ENCODE measurements around the gene PTAR1.

The PTAR1 gene

DNA sequence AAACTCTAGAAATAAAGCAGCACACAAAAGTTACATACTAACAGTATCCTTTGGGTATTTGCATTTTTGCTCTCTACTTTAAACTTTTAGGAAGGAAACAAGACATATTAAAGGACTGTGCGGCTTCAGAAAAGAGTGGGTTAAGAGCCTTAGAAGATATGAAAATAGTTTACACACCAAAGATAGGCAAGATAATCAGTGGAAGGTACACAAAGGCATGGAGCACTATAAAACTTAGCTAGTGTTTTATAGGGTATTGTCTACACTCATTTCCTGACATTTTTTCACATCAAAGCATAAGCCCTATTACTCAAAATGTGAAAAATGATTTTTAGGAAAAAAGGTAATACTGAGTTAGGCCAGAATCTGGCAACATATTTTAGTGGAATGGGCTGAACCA is 44.0 kb downstream of the PTAR1 start:
- Histone ChIP-seq H3K36me3 (ENCODE audit: control insufficient read depth in 4 of 4, insufficient read depth in 4 of 4, low read length in 3 of 4) (peaks cover 11 to 32% (median 20%) of the 10 kb centered on the region in 4 experiments), H3K4me1 (ENCODE audit: control extremely low read depth in 1 of 4, control insufficient read depth in 4 of 4, insufficient read depth in 4 of 4, low read length in 3 of 4) (no peaks in the 10 kb centered on the region), H3K4me3 (ENCODE audit: control insufficient read depth in 1 of 7, extremely low read depth in 1 of 7, insufficient read depth in 4 of 7, low read depth in 2 of 7, low read length in 6 of 7) (no peak overlapping the region), H3K27ac (ENCODE audit: insufficient read depth in 1 of 2, low read depth in 1 of 2, low read length in 2 of 2, poor library complexity in 1 of 2, severe bottlenecking in 2 of 2) (no peak overlapping the region), H3K9me3 (ENCODE audit: control extremely low read depth in 1 of 5, control insufficient read depth in 4 of 5, insufficient read depth in 2 of 5, low read depth in 1 of 5, low read length in 4 of 5) (peaks cover 0 to 3% (median 1%) of the 10 kb centered on the region in 5 experiments), H3K27me3 (replicated peaks in 2 of 5; ENCODE audit: control insufficient read depth in 4 of 5, insufficient read depth in 5 of 5, low read length in 4 of 5) (no peaks in the 10 kb centered on the region)
- no CpG with 5 or more reads among the region's 1 CpG for WGBS (ENCODE audit: insufficient coverage)
- DNase-seq, result no peak
- ChIA-PET CTCF (no interaction called here), POLR2A (no interaction called here)

DNA sequence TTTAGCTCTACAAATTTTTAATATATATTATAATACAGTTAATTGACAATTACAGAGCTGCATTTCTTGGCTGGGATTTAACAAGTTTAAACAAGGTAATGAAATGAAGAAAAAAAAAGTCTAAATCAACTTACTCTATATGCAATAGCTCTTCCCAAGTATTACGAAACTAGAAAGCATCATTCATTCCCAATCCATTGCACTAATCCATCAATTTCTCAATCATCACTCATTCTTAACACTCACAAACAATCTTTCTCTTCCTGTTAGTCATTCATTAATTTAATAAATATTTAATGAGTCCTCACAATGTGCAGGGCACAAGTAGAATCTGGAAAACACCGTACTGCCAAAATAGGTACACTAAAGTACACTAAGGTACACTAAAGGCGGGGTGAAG is 44.7 kb downstream of the PTAR1 start:
- Histone ChIP-seq H3K36me3 (ENCODE audit: control insufficient read depth in 4 of 4, insufficient read depth in 4 of 4, low read length in 3 of 4) (peaks cover 9 to 25% (median 20%) of the 10 kb centered on the region in 4 experiments), H3K27ac (ENCODE audit: insufficient read depth in 1 of 2, low read depth in 1 of 2, low read length in 2 of 2, poor library complexity in 1 of 2, severe bottlenecking in 2 of 2) (no peak overlapping the region), H3K4me3 (ENCODE audit: control insufficient read depth in 1 of 7, extremely low read depth in 1 of 7, insufficient read depth in 4 of 7, low read depth in 2 of 7, low read length in 6 of 7) (no peak overlapping the region), H3K4me1 (ENCODE audit: control extremely low read depth in 1 of 4, control insufficient read depth in 4 of 4, insufficient read depth in 4 of 4, low read length in 3 of 4) (no peaks in the 10 kb centered on the region), H3K27me3 (replicated peaks in 2 of 5; ENCODE audit: control insufficient read depth in 4 of 5, insufficient read depth in 5 of 5, low read length in 4 of 5) (no peaks in the 10 kb centered on the region), H3K9me3 (ENCODE audit: control extremely low read depth in 1 of 5, control insufficient read depth in 4 of 5, insufficient read depth in 2 of 5, low read depth in 1 of 5, low read length in 4 of 5) (peaks cover 0 to 1% (median 0%) of the 10 kb centered on the region in 5 experiments)
- ChIA-PET POLR2A (no interaction called here), CTCF (no interaction called here)
- WGBS (ENCODE audit: insufficient coverage), result 100% methylated on average over 1 of the region's 3 CpGs
- DNase-seq, result no peak

DNA sequence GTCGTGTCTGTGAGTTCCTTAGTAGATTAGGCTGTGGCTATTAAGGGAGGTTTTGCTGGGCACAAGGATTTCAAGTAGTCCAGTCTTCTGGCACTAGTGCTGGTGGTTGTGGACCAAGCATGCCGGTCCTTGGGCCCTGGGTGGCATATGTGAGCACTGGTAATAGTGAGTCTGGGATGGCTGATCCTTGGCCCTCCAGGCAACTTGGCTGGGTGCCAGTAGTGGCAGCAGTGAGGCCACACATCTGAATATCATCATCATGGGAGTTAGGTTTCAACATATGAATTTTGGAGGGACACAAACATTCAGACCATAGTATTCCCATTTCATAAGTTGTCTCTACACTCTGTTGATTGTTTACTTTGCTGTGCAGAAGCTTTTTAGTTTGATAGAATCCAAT is 62.3 kb downstream of the PTAR1 start:
- DNase-seq, result no peak
- Histone ChIP-seq H3K27me3 (replicated peaks in 2 of 5; ENCODE audit: control insufficient read depth in 4 of 5, insufficient read depth in 5 of 5, low read length in 4 of 5) (no peaks in the 10 kb centered on the region), H3K9me3 (ENCODE audit: control extremely low read depth in 1 of 5, control insufficient read depth in 4 of 5, insufficient read depth in 2 of 5, low read depth in 1 of 5, low read length in 4 of 5) (peaks cover 2 to 40% (median 8%) of the 10 kb centered on the region in 5 experiments), H3K36me3 (ENCODE audit: control insufficient read depth in 4 of 4, insufficient read depth in 4 of 4, low read length in 3 of 4) (no peaks in the 10 kb centered on the region), H3K4me3 (ENCODE audit: control insufficient read depth in 1 of 7, extremely low read depth in 1 of 7, insufficient read depth in 4 of 7, low read depth in 2 of 7, low read length in 6 of 7) (no peak overlapping the region), H3K27ac (ENCODE audit: insufficient read depth in 1 of 2, low read depth in 1 of 2, low read length in 2 of 2, poor library complexity in 1 of 2, severe bottlenecking in 2 of 2) (no peak overlapping the region), H3K4me1 (ENCODE audit: control extremely low read depth in 1 of 4, control insufficient read depth in 4 of 4, insufficient read depth in 4 of 4, low read length in 3 of 4) (no peaks in the 10 kb centered on the region)
- CTCF ChIA-PET, result no interaction called here
- POLR2A ChIA-PET, result no interaction called here
- WGBS (ENCODE audit: insufficient coverage), result no CpG with 5 or more reads among the region's 2 CpGs

DNA sequence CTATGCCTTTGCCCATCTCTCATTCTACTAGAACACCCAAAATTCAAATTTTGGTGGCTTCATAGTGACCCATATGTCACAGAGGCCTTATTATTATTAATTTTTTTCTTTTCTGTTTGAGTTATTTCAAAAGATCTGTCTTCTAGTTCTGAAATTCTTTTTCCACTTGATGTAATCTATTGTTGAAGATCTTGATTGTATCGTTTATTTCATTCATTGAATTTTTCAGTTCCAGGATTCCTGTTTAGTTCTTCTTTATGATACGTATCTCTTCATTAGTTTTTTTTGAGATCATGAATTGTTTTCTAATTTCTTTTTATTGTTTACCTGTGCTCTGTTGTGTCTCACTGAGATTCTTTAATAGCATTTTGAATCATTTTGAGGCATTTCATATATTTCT is 63.0 kb downstream of the PTAR1 start:
- peak in 2 of 3 donors; percentile 7 to 14 for DNase-seq
- no CpG with 5 or more reads among the region's 2 CpGs for WGBS (ENCODE audit: insufficient coverage)

DNA sequence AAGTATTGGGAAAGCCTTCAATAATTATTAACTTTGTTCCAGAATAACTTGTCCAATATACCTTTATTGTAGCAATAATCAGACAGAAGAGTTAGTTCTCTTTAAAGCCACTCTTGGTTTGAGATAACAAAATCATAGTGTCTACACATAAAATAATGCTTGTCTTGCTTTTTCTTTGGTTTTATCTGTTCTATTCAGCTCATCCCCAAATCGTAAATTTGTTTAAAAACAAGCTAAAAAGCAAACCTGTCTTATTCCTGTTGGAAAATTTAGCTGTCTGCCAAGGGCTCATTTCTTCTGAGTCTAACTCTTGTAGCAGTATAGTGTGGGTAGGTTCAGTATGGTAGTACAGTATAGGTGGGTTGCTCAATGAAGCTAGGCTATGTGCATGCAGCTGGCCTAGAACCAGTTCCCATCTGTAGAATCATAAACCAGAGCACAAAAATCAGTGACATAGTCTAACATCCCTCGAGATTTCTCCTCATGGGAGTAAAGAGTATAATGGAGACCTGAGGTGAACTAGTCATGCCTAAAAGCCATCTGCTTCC is 69.7 kb downstream of the PTAR1 start:
- no peak for DNase-seq
- 100% methylated on average over 1 of the region's 2 CpGs for WGBS (ENCODE audit: insufficient coverage)
- H3K36me3 ChIP-seq (ENCODE audit: control insufficient read depth in 4 of 4, insufficient read depth in 4 of 4, low read length in 3 of 4), result no peaks in the 10 kb centered on the region
- peaks cover 0 to 3% (median 0%) of the 10 kb centered on the region in 5 experiments for H3K9me3 ChIP-seq (ENCODE audit: control extremely low read depth in 1 of 5, control insufficient read depth in 4 of 5, insufficient read depth in 2 of 5, low read depth in 1 of 5, low read length in 4 of 5)
- no peaks in the 10 kb centered on the region for H3K4me1 ChIP-seq (ENCODE audit: control extremely low read depth in 1 of 4, control insufficient read depth in 4 of 4, insufficient read depth in 4 of 4, low read length in 3 of 4)
- H3K27me3 ChIP-seq (replicated peaks in 2 of 5; ENCODE audit: control insufficient read depth in 4 of 5, insufficient read depth in 5 of 5, low read length in 4 of 5), result no peaks in the 10 kb centered on the region
- no peak overlapping the region for H3K27ac ChIP-seq (ENCODE audit: insufficient read depth in 1 of 2, low read depth in 1 of 2, low read length in 2 of 2, poor library complexity in 1 of 2, severe bottlenecking in 2 of 2)
- H3K4me3 ChIP-seq (ENCODE audit: control insufficient read depth in 1 of 7, extremely low read depth in 1 of 7, insufficient read depth in 4 of 7, low read depth in 2 of 7, low read length in 6 of 7), result no peak overlapping the region
- ChIA-PET CTCF (interaction anchor here (0.6 to 1.0 kb wide), 2 partner anchors 13 to 16 kb away, joined by 3 read pairs; no protein-coding TSS in a partner anchor), POLR2A (no interaction called here)

More for the DNA sequence above, 63.0 kb downstream of the PTAR1 start:
- Histone ChIP-seq H3K36me3 (ENCODE audit: control insufficient read depth in 4 of 4, insufficient read depth in 4 of 4, low read length in 3 of 4) (no peaks in the 10 kb centered on the region), H3K9me3 (ENCODE audit: control extremely low read depth in 1 of 5, control insufficient read depth in 4 of 5, insufficient read depth in 2 of 5, low read depth in 1 of 5, low read length in 4 of 5) (peaks cover 2 to 39% (median 5%) of the 10 kb centered on the region in 5 experiments), H3K27ac (ENCODE audit: insufficient read depth in 1 of 2, low read depth in 1 of 2, low read length in 2 of 2, poor library complexity in 1 of 2, severe bottlenecking in 2 of 2) (no peak overlapping the region), H3K27me3 (replicated peaks in 2 of 5; ENCODE audit: control insufficient read depth in 4 of 5, insufficient read depth in 5 of 5, low read length in 4 of 5) (no peaks in the 10 kb centered on the region), H3K4me3 (ENCODE audit: control insufficient read depth in 1 of 7, extremely low read depth in 1 of 7, insufficient read depth in 4 of 7, low read depth in 2 of 7, low read length in 6 of 7) (no peak overlapping the region), H3K4me1 (ENCODE audit: control extremely low read depth in 1 of 4, control insufficient read depth in 4 of 4, insufficient read depth in 4 of 4, low read length in 3 of 4) (no peaks in the 10 kb centered on the region)
- CTCF ChIA-PET, result no interaction called here
- POLR2A ChIA-PET, result no interaction called here

DNA sequence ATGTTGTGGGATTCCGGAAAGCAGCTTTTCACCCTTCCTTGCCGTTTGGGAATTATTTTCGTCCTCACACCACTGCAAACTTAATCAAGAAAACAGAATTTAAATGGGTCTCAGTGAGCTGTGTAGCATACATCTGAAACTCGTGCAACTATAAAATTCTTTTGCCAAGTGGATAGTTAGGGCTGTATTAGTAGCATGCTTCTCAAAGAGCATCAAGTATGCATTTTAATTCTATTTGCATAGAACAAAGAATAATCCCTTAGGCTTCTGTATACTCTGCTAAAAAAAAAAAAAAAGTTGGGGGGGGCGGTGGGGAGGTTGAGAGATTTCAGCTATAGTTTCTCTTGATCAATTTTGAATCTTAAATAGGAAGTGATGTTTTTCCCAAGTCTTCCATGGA is 75.9 kb downstream of the PTAR1 start:
- WGBS (ENCODE audit: insufficient coverage), result no CpG with 5 or more reads among the region's 5 CpGs
- Histone ChIP-seq H3K9me3 (ENCODE audit: control extremely low read depth in 1 of 5, control insufficient read depth in 4 of 5, insufficient read depth in 2 of 5, low read depth in 1 of 5, low read length in 4 of 5) (no peaks in the 10 kb centered on the region), H3K4me3 (ENCODE audit: control insufficient read depth in 1 of 7, extremely low read depth in 1 of 7, insufficient read depth in 4 of 7, low read depth in 2 of 7, low read length in 6 of 7) (no peak overlapping the region), H3K27ac (ENCODE audit: insufficient read depth in 1 of 2, low read depth in 1 of 2, low read length in 2 of 2, poor library complexity in 1 of 2, severe bottlenecking in 2 of 2) (no peak overlapping the region), H3K27me3 (replicated peaks in 2 of 5; ENCODE audit: control insufficient read depth in 4 of 5, insufficient read depth in 5 of 5, low read length in 4 of 5) (no peaks in the 10 kb centered on the region), H3K4me1 (ENCODE audit: control extremely low read depth in 1 of 4, control insufficient read depth in 4 of 4, insufficient read depth in 4 of 4, low read length in 3 of 4) (no peaks in the 10 kb centered on the region), H3K36me3 (ENCODE audit: control insufficient read depth in 4 of 4, insufficient read depth in 4 of 4, low read length in 3 of 4) (no peaks in the 10 kb centered on the region)
- POLR2A ChIA-PET, result no interaction called here
- CTCF ChIA-PET, result no interaction called here
- no peak for DNase-seq

DNA sequence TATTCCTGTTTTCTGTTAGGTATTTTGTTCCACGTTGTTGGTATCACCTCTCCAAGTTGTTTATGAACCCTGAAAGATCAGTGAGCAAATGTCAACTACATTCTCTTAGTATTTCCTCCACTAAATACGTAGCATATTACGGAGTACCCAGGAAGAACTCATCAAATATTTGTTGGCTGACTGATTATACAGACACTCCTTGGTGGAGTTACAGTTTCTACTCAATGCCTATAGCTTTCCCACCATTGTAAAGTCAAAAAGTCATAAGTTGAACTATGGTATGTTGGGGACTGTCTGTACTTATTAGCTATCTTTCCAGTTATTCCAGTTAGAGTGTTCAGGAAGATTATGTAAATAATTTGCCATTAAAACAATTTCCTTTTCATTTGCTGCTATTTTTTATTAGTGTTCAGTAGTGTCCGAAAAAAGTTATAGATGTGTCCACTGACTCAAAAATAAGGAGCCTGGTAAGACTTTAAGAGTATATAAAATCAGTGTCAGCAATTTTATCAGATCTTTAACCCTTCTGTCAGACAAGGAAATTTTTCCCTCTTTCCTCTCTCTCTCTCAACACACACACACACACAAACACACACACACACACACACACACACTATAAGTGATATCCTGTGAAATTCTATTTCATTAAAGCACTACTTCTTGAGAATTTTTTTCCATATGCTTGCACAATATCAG is 80.8 kb downstream of the PTAR1 start:
- no peaks in the 10 kb centered on the region for H3K36me3 ChIP-seq (ENCODE audit: control insufficient read depth in 4 of 4, insufficient read depth in 4 of 4, low read length in 3 of 4)
- H3K4me1 ChIP-seq (ENCODE audit: control extremely low read depth in 1 of 4, control insufficient read depth in 4 of 4, insufficient read depth in 4 of 4, low read length in 3 of 4), result peaks cover 0 to 11% (median 2%) of the 10 kb centered on the region in 4 experiments
- H3K27ac ChIP-seq (ENCODE audit: insufficient read depth in 1 of 2, low read depth in 1 of 2, low read length in 2 of 2, poor library complexity in 1 of 2, severe bottlenecking in 2 of 2), result no peak overlapping the region
- no peak for DNase-seq
- H3K27me3 ChIP-seq (replicated peaks in 2 of 5; ENCODE audit: control insufficient read depth in 4 of 5, insufficient read depth in 5 of 5, low read length in 4 of 5), result no peaks in the 10 kb centered on the region
- 100% methylated on average over 1 of the region's 4 CpGs for WGBS (ENCODE audit: insufficient coverage)
- ChIA-PET CTCF (no interaction called here), POLR2A (no interaction called here)
- H3K4me3 ChIP-seq (ENCODE audit: control insufficient read depth in 1 of 7, extremely low read depth in 1 of 7, insufficient read depth in 4 of 7, low read depth in 2 of 7, low read length in 6 of 7), result no peak overlapping the region
- H3K9me3 ChIP-seq (ENCODE audit: control extremely low read depth in 1 of 5, control insufficient read depth in 4 of 5, insufficient read depth in 2 of 5, low read depth in 1 of 5, low read length in 4 of 5), result no peaks in the 10 kb centered on the region

Data from common myeloid progenitor, CD34-positive (primary cell).